H1 (cell line): ENCODE data around the gene TAF11L14. TPM values are rescaled to one million over a fixed set of nuclear protein-coding genes. Genes with fewer than 3 reads are reported as not detected.
"Not testable (repeated sequence)": the region's sequence is repeated elsewhere in the genome, so short reads cannot be mapped to it uniquely, and the experiment has no call there.

Experiments
- CTCF ChIA-PET: fragments of 300-600 bp; sonication (Branson Sonifier 250); formaldehyde crosslinking; loops from one replicate; lab custom pipeline; 2021; ENCODE audit not compliant: partially characterized antibody; lab: Charles Lee
- POLR2A ChIA-PET: fragments of 300-600 bp; sonication (Branson Sonifier 250); formaldehyde crosslinking; loops from one replicate; lab custom pipeline; 2021; ENCODE audit warnings: inconsistent platforms; ENCODE audit not compliant: partially characterized antibody; lab: Charles Lee
- DNase-seq, 2 experiments: peaks; one replicate each; pipeline versions ENCODE4 v3.0.0 to v3.0.0-alpha.2; 2010 to 2022; ENCODE audit warnings: low spot score in 2 of 2, low read depth in 1 of 2, mixed read lengths in 1 of 2
- FAIRE-seq: peaks from 2 replicates; lab custom pipeline; 2011; peaks lifted over from hg19 to GRCh38; lab: Jason Lieb, UNC
- H2AFZ ChIP-seq: 2 replicates; pipeline ENCODE4 v1.8.1; 2012; ENCODE audit warnings: low read length, inconsistent platforms
- H2AK5ac ChIP-seq: 2 replicates; pipeline ENCODE4 v1.6.1; 2013; ENCODE audit warnings: low read depth, low read length
- H2BK120ac ChIP-seq: replicated peaks from 2 replicates; pipeline ENCODE3; 2013; ENCODE audit warnings: low read depth, low read length, inconsistent platforms
- H2BK12ac ChIP-seq: 2 replicates; pipeline ENCODE4 v1.6.1; 2013; ENCODE audit warnings: low read depth, low read length
- H2BK15ac ChIP-seq: 2 replicates; pipeline ENCODE4 v1.6.1; 2013; ENCODE audit warnings: low read length
- H2BK20ac ChIP-seq: 2 replicates; pipeline ENCODE4 v1.6.1; 2013; ENCODE audit warnings: low read length
- H2BK5ac ChIP-seq: 2 replicates; pipeline ENCODE4 v1.6.1; 2013; ENCODE audit warnings: low read depth, low read length
- H3K14ac ChIP-seq: 2 replicates; pipeline ENCODE4 v1.6.1; 2013; ENCODE audit warnings: inconsistent platforms; ENCODE audit not compliant: insufficient read length
- H3K18ac ChIP-seq: 2 replicates; pipeline ENCODE4 v1.6.1; 2013; ENCODE audit warnings: low read length; ENCODE audit errors: extremely low read depth
- H3K23ac ChIP-seq: 2 replicates; pipeline ENCODE4 v1.6.1; 2013; ENCODE audit warnings: inconsistent platforms; ENCODE audit not compliant: insufficient read length
- H3K23me2 ChIP-seq: 2 replicates; pipeline ENCODE4 v1.6.1; 2013; ENCODE audit warnings: low read depth, low read length
- H3K27ac ChIP-seq: 2 replicates; pipeline ENCODE4 v1.6.1; 2011; ENCODE audit warnings: low read depth, low read length, inconsistent platforms
- H3K27me3 ChIP-seq, 4 experiments: replicated peaks in 1 of 4; 1 replicate in 1 of 4; 2 replicates in 3 of 4; pipeline versions ENCODE4 v1.6.1 to v1.8.1; 2011 to 2013; ENCODE audit warnings: low read length in 3 of 4, mild to moderate bottlenecking in 3 of 4, inconsistent platforms in 2 of 4, mixed read lengths in 2 of 4, moderate library complexity in 1 of 4; ENCODE audit not compliant: control insufficient read depth in 3 of 4, insufficient read depth in 3 of 4; ENCODE audit errors: extremely low read depth in 1 of 4
- H3K36me3 ChIP-seq, 4 experiments: 2 replicates each; pipeline versions ENCODE4 v1.6.1 to v1.8.1; 2011 to 2013; ENCODE audit warnings: mild to moderate bottlenecking in 4 of 4, low read length in 3 of 4, moderate library complexity in 2 of 4, control low read depth in 1 of 4, inconsistent platforms in 1 of 4; ENCODE audit not compliant: insufficient read depth in 4 of 4, control insufficient read depth in 2 of 4
- H3K4ac ChIP-seq: replicated peaks from 2 replicates; pipeline ENCODE3; 2013; ENCODE audit warnings: low read length, low read depth, mixed read lengths, inconsistent platforms; ENCODE audit not compliant: insufficient read length
- H3K4me1 ChIP-seq, 4 experiments: replicated peaks in 1 of 4; 1 replicate in 1 of 4; 2 replicates in 3 of 4; pipeline versions ENCODE4 v1.6.1 to v1.8.1; 2011 to 2013; ENCODE audit warnings: low read length in 3 of 4, inconsistent platforms in 2 of 4, mixed read lengths in 1 of 4; ENCODE audit not compliant: insufficient read depth in 4 of 4, control insufficient read depth in 3 of 4
- H3K4me2 ChIP-seq, 2 experiments: 2 replicates each; pipeline versions ENCODE4 v1.6.1 to v1.8.1; 2011 to 2013; ENCODE audit warnings: low read depth in 2 of 2, low read length in 2 of 2, control low read depth in 1 of 2, inconsistent platforms in 1 of 2, mild to moderate bottlenecking in 1 of 2; ENCODE audit not compliant: insufficient read depth in 1 of 2
- H3K4me3 ChIP-seq, 4 experiments: fragments of 200-600, 300-600 bp in 1 of 4; sonication (generic), shearing (Covaris generic), sonication (Bioruptor Twin) in 1 of 4; 2 replicates each; pipeline versions ENCODE4 v1.5.1 to v1.8.1; 2011 to 2016; ENCODE audit warnings: low read length in 4 of 4, low read depth in 3 of 4, control low read depth in 2 of 4, inconsistent platforms in 2 of 4, mild to moderate bottlenecking in 2 of 4, mixed read lengths in 1 of 4, moderate library complexity in 1 of 4; ENCODE audit not compliant: insufficient read depth in 2 of 4; ENCODE audit errors: extremely low read depth in 1 of 4
- H3K56ac ChIP-seq: replicated peaks from 2 replicates; pipeline ENCODE3; 2013; ENCODE audit warnings: low read depth, mild to moderate bottlenecking, mixed read lengths, low read length, inconsistent platforms; ENCODE audit not compliant: insufficient read length
- H3K79me1 ChIP-seq: 2 replicates; pipeline ENCODE4 v1.6.1; 2013; ENCODE audit warnings: low read depth, low read length, control low read depth
- H3K79me2 ChIP-seq, 2 experiments: 2 replicates each; pipeline versions ENCODE4 v1.6.1 to v1.8.1; 2012 to 2013; ENCODE audit warnings: low read length in 2 of 2, mild to moderate bottlenecking in 2 of 2, inconsistent platforms in 1 of 2; ENCODE audit not compliant: insufficient read depth in 2 of 2, control insufficient read depth in 1 of 2
- H3K9ac ChIP-seq, 4 experiments: replicated peaks in 1 of 4; 1 replicate in 1 of 4; 2 replicates in 3 of 4; pipeline versions ENCODE4 v1.6.1 to v1.8.1; 2011 to 2013; ENCODE audit warnings: low read depth in 3 of 4, low read length in 3 of 4, control low read depth in 2 of 4, mild to moderate bottlenecking in 2 of 4, moderate library complexity in 2 of 4, inconsistent platforms in 1 of 4; ENCODE audit errors: extremely low read depth in 1 of 4
- H3K9me3 ChIP-seq, 2 experiments: 2 replicates each; pipeline versions ENCODE4 v1.6.1 to v1.8.1; 2012 to 2013; ENCODE audit warnings: mild to moderate bottlenecking in 2 of 2, moderate library complexity in 2 of 2, control low read depth in 1 of 2, inconsistent platforms in 1 of 2, low read depth in 1 of 2, low read length in 1 of 2, mixed read lengths in 1 of 2; ENCODE audit not compliant: insufficient read depth in 2 of 2
- H4K20me1 ChIP-seq, 2 experiments: replicated peaks in 1 of 2; 2 replicates each; pipeline versions ENCODE3 to v1.8.1; 2011 to 2013; ENCODE audit warnings: inconsistent platforms in 2 of 2, low read length in 2 of 2, mild to moderate bottlenecking in 1 of 2; ENCODE audit not compliant: insufficient read depth in 2 of 2, control insufficient read depth in 1 of 2
- H4K5ac ChIP-seq: 2 replicates; pipeline ENCODE4 v1.6.1; 2013; ENCODE audit warnings: low read length, low read depth, mixed read lengths, inconsistent platforms; ENCODE audit not compliant: insufficient read length
- H4K8ac ChIP-seq: 2 replicates; pipeline ENCODE4 v1.8.0; 2013; ENCODE audit warnings: mild to moderate bottlenecking, moderate library complexity, low read length, inconsistent platforms; ENCODE audit not compliant: insufficient read depth; ENCODE audit errors: extremely low read depth
- H4K91ac ChIP-seq: replicated peaks from 2 replicates; pipeline ENCODE3; 2013; ENCODE audit warnings: low read length, mixed read lengths, inconsistent platforms; ENCODE audit not compliant: insufficient read length
- WGBS, 2 experiments: shearing (Covaris generic) in 1 of 2; methylation state at CpG; one replicate each; pipeline versions ENCODE4 v1.1.6 to v1.1.7; 2013 to 2015; ENCODE audit warnings: low lambda C conversion rate in 2 of 2, mixed read lengths in 2 of 2, inconsistent platforms in 1 of 2, low coverage in 1 of 2, missing lambda C conversion rate in 1 of 2; ENCODE audit not compliant: insufficient replicate concordance in 2 of 2, insufficient coverage in 1 of 2, insufficient read length in 1 of 2; ENCODE audit errors: extremely low coverage in 1 of 2, missing lambda C conversion rate in 1 of 2; 5-methylcytosine and 5-hydroxymethylcytosine counted together
- polyA plus RNA-seq, 7 experiments: library from polyadenylated mRNA; depleted of rRNA in 3 of 7; stranded (reverse) in 5 of 7; unstranded in 2 of 7; fragments of >200 nt in 5 of 7; fragments of 200-250 nt in 2 of 7; gene quantifications; 1 replicate in 5 of 7; 2 replicates in 1 of 7; 4 replicates in 1 of 7; pipeline versions ENCODE4 v1.2.1 to v1.2.3, GENCODE V29; 2011 to 2013; ENCODE audit warnings: missing spikeins in 2 of 7, mixed read lengths in 2 of 7
- total RNA-seq: library from RNA; stranded (reverse); fragmentation: NEBNext Ultra II Directional; extraction: Animal tissue kit (Norgen Biotek cat#: 25700); gene quantifications from 2 replicates; pipeline ENCODE4 v1.2.1, GENCODE V29; 2021

Gene TAF11L14
- total and polyA plus RNA-seq, 2 of the 8 experiments (the other 6 are each of a cell fraction or from before 2014, with no cell fraction given): not detected

DNA sequence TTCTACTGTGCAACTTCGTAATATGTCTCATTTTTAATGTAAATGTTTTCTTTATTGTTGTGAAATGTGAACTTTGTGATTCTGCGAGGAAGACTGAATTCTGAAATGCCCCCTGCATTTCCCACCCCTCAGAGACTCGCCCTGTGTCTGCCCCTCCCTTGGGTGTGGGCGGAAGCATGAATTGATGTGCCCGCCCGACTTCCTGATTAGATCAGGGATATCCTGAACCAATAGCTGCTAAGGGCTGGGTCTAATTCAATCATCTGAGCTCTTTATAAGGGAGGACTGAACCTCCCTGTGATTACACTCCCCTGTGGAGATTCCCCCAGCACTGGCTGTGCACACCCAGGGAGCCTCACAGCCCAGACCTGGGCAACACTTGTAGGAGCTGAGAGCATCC is 30.4 kb upstream of the TAF11L14 start, which contains the start of gene TAF11L11:
Gene TAF11L11, plus strand, starts transcription at position 304 of the 400 bp plus-strand sequence.
- H3K4me1 ChIP-seq, H3K56ac ChIP-seq, H4K91ac ChIP-seq, H3K79me2 ChIP-seq, H3K4me2 ChIP-seq, H3K9ac ChIP-seq, H4K20me1 ChIP-seq, H3K27me3 ChIP-seq, H3K4ac ChIP-seq, H2BK15ac ChIP-seq, H3K18ac ChIP-seq, H3K9me3 ChIP-seq, H3K23ac ChIP-seq, DNase-seq, H3K79me1 ChIP-seq, H3K14ac ChIP-seq, H3K23me2 ChIP-seq, FAIRE-seq, H2AFZ ChIP-seq, H3K36me3 ChIP-seq, H3K4me3 ChIP-seq, POLR2A ChIA-PET, H2BK120ac ChIP-seq, H4K8ac ChIP-seq, H2BK5ac ChIP-seq, H2BK12ac ChIP-seq, H3K27ac ChIP-seq, H2AK5ac ChIP-seq, H2BK20ac ChIP-seq, H4K5ac ChIP-seq: not testable (repeated sequence)
- 90% methylated on average over 6 of the region's 6 CpGs; no CpG with 5 or more reads in 1 of the 2 experiments for WGBS, 2 experiments
- CTCF ChIA-PET: interaction anchor here (0.8 kb wide), 1 partner anchor 11 kb away, joined by 3 read pairs; no protein-coding TSS in a partner anchor
